SK-N-SH (cell line): ENCODE results near the gene PCED1B. TPM values are rescaled to one million over a fixed set of nuclear protein-coding genes. Genes with fewer than 3 reads are reported as not detected.

Source experiments
- CTCF ChIA-PET: fragments of 300-600, 350-600 bp; formaldehyde crosslinking; extraction: SDS; loops from one replicate; lab custom pipeline; 2021; lab: Yijun Ruan, JAX
- POLR2A ChIA-PET: fragments of 350-600 bp; sonication (Branson Sonifier 250); formaldehyde crosslinking; extraction: SDS; loops from one replicate; lab custom pipeline; 2020; ENCODE audit warnings: antibody characterized with exemption, inconsistent platforms; lab: Yijun Ruan, JAX
- DNase-seq: peaks from one replicate; pipeline ENCODE4 v3.0.0; 2012
- H2AFZ ChIP-seq: fragments of 200-600 bp; sonication (generic); 2 replicates; pipeline ENCODE4 v1.8.1; 2016; ENCODE audit warnings: antibody characterized with exemption, mild to moderate bottlenecking, low read depth
- H3F3A ChIP-seq: fragments of 200-600 bp; sonication (generic); replicated peaks from 2 replicates; pipeline ENCODE3; 2016; ENCODE audit warnings: antibody characterized with exemption, mild to moderate bottlenecking; ENCODE audit not compliant: insufficient read depth
- H3K27ac ChIP-seq, 2 experiments: fragments of 200-500 bp in 1 of 2; fragments of 200-600 bp in 1 of 2; sonication (Bioruptor generic) in 1 of 2; sonication (generic), shearing (Covaris generic) in 1 of 2; 2 replicates each; pipeline versions ENCODE4 v1.5.1 to v1.6.1; 2014 to 2016; ENCODE audit warnings: low read depth in 2 of 2, inconsistent platforms in 1 of 2, low read length in 1 of 2, mild to moderate bottlenecking in 1 of 2, mixed read lengths in 1 of 2
- H3K27me3 ChIP-seq: fragments of 200-600 bp; sonication (generic), shearing (Covaris generic); 2 replicates; pipeline ENCODE4 v1.6.1; 2016; ENCODE audit warnings: mixed run types; ENCODE audit not compliant: insufficient read depth
- H3K36me3 ChIP-seq, 2 experiments: fragments of 200-500 bp in 1 of 2; fragments of 200-600 bp in 1 of 2; sonication (Bioruptor generic) in 1 of 2; sonication (generic) in 1 of 2; replicated peaks in 1 of 2; 2 replicates each; pipeline versions ENCODE3 to v1.5.1; 2014 to 2016; ENCODE audit warnings: low read length in 1 of 2, mild to moderate bottlenecking in 1 of 2; ENCODE audit not compliant: insufficient read depth in 2 of 2, control insufficient read depth in 1 of 2
- H3K4me1 ChIP-seq, 2 experiments: fragments of 200-500 bp in 1 of 2; fragments of 200-600 bp in 1 of 2; sonication (Bioruptor generic) in 1 of 2; sonication (generic), shearing (Covaris generic) in 1 of 2; 2 replicates each; pipeline versions ENCODE4 v1.5.1 to v1.6.1; 2014 to 2016; ENCODE audit warnings: low read depth in 1 of 2, low read length in 1 of 2, mixed run types in 1 of 2; ENCODE audit not compliant: insufficient read depth in 2 of 2, control insufficient read depth in 1 of 2
- H3K4me2 ChIP-seq: fragments of 200-600 bp; sonication (generic), shearing (Covaris generic); 2 replicates; pipeline ENCODE4 v1.6.1; 2017; ENCODE audit warnings: mixed run types
- H3K4me3 ChIP-seq, 2 experiments: fragments of 200-500 bp in 1 of 2; fragments of 200-600 bp in 1 of 2; sonication (Bioruptor generic) in 1 of 2; sonication (generic), shearing (Covaris generic) in 1 of 2; 2 replicates each; pipeline versions ENCODE4 v1.5.1 to v1.8.1; 2014 to 2016; ENCODE audit warnings: low read depth in 2 of 2, inconsistent platforms in 1 of 2, low read length in 1 of 2, mild to moderate bottlenecking in 1 of 2, mixed read lengths in 1 of 2, moderate library complexity in 1 of 2
- H3K79me2 ChIP-seq: fragments of 200-600 bp; sonication (generic); 2 replicates; pipeline ENCODE4 v1.8.1; 2017; ENCODE audit warnings: mild to moderate bottlenecking; ENCODE audit not compliant: insufficient read depth
- H3K9ac ChIP-seq: fragments of 200-600 bp; sonication (generic); 2 replicates; pipeline ENCODE4 v1.6.1; 2017; ENCODE audit warnings: mixed run types
- H3K9me2 ChIP-seq: fragments of 200-600 bp; sonication (generic); 2 replicates; pipeline ENCODE4 v1.6.1; 2017; ENCODE audit warnings: mixed run types
- H3K9me3 ChIP-seq: fragments of 200-600 bp; sonication (generic); 2 replicates; pipeline ENCODE4 v1.6.1; 2017; ENCODE audit warnings: mixed run types, mild to moderate bottlenecking, moderate library complexity
- H4K20me1 ChIP-seq: fragments of 200-600 bp; sonication (generic); 2 replicates; pipeline ENCODE4 v1.6.1; 2017; ENCODE audit warnings: mild to moderate bottlenecking, mixed run types; ENCODE audit not compliant: insufficient read depth
- CHD2 ChIP-seq: fragments of 150-350 bp; IDR thresholded peaks from 2 replicates; pipeline ENCODE4 v1.6.1; 2018; ENCODE audit warnings: low read length; ENCODE audit not compliant: partially characterized antibody
- ELF1 ChIP-seq: IDR thresholded peaks from 2 replicates; pipeline ENCODE4 v1.4.0; 2012
- EP300 ChIP-seq, 2 experiments: IDR thresholded peaks; 2 replicates each; pipeline versions ENCODE4 v1.4.0 to v1.6.1; 2012; ENCODE audit warnings: borderline replicate concordance in 1 of 2, low read depth in 1 of 2, low read length in 1 of 2
- EZH2phosphoT487 ChIP-seq: fragments of 200-600 bp; sonication (generic); IDR thresholded peaks from 2 replicates; pipeline ENCODE4 v1.6.1; 2017; ENCODE audit warnings: low read depth, mixed run types, mild to moderate bottlenecking, antibody characterized with exemption, moderate library complexity, borderline replicate concordance
- FOSL2 ChIP-seq: IDR thresholded peaks from 2 replicates; pipeline ENCODE4 v1.4.0; 2012; ENCODE audit warnings: low read depth, mild to moderate bottlenecking, moderate library complexity, borderline replicate concordance
- FOXJ3 ChIP-seq: sonication (generic); formaldehyde crosslinking; IDR thresholded peaks from 2 replicates; pipeline ENCODE4 v1.5.1; 2020; ENCODE audit warnings: mild to moderate bottlenecking, missing genetic modification reagents
- FOXM1 ChIP-seq: IDR thresholded peaks from 2 replicates; pipeline ENCODE4 v1.4.0; 2012; ENCODE audit warnings: low read depth, mild to moderate bottlenecking
- GABPA ChIP-seq: IDR thresholded peaks from 2 replicates; pipeline ENCODE4 v1.4.0; 2012; ENCODE audit warnings: low read depth, mild to moderate bottlenecking
- MEF2A ChIP-seq: IDR thresholded peaks from 2 replicates; pipeline ENCODE4 v1.4.0; 2012; ENCODE audit warnings: low read depth, borderline replicate concordance
- NRF1 ChIP-seq: IDR thresholded peaks from 2 replicates; pipeline ENCODE4 v1.6.1; 2012; ENCODE audit warnings: low read depth, mild to moderate bottlenecking, low read length
- PBX3 ChIP-seq: IDR thresholded peaks from 2 replicates; pipeline ENCODE4; 2012
- POLR2AphosphoS5 ChIP-seq: IDR thresholded peaks from 2 replicates; pipeline ENCODE4 v1.6.1; 2012; ENCODE audit warnings: low read depth, low read length
- RAD21 ChIP-seq: IDR thresholded peaks from 2 replicates; pipeline ENCODE4 v1.6.1; 2012; ENCODE audit warnings: mild to moderate bottlenecking, low read length
- RCOR1 ChIP-seq: fragments of 150-350 bp; IDR thresholded peaks from 2 replicates; pipeline ENCODE4 v1.6.1; 2017; ENCODE audit warnings: antibody characterized with exemption, low read length
- RXRA ChIP-seq: IDR thresholded peaks from 2 replicates; pipeline ENCODE4 v1.4.0; 2012; ENCODE audit warnings: low read depth, mild to moderate bottlenecking, borderline replicate concordance
- SIN3A ChIP-seq: IDR thresholded peaks from 2 replicates; pipeline ENCODE4 v1.6.1; 2012; ENCODE audit warnings: low read depth, mild to moderate bottlenecking, low read length, moderate library complexity, borderline replicate concordance
- SMC3 ChIP-seq: IDR thresholded peaks from 2 replicates; pipeline ENCODE4 v1.6.1; 2012; ENCODE audit warnings: low read depth, low read length, improper control_type of control experiment
- TAF1 ChIP-seq: IDR thresholded peaks from 2 replicates; pipeline ENCODE4 v1.6.1; 2012; ENCODE audit warnings: low read depth, mild to moderate bottlenecking, low read length, moderate library complexity, borderline replicate concordance
- YY1 ChIP-seq: IDR thresholded peaks from 2 replicates; pipeline ENCODE4 v1.4.0; 2012; ENCODE audit warnings: low read depth, mild to moderate bottlenecking
- WGBS: methylation state at CpG from one replicate; pipeline ENCODE4 v1.1.6; 2017; ENCODE audit warnings: low lambda C conversion rate; 5-methylcytosine and 5-hydroxymethylcytosine counted together
- polyA plus RNA-seq, 3 experiments: library from polyadenylated mRNA; depleted of rRNA; stranded (reverse); fragments of >200 nt; gene quantifications; 2 replicates each; pipeline ENCODE4 v1.2.3, GENCODE V29; 2012
- TF ChIP-seq, protein P1 (sequence below): fragments of 150-350 bp; IDR thresholded peaks from 2 replicates; pipeline ENCODE4 v1.6.1; 2017; ENCODE audit warnings: antibody characterized with exemption, low read length, low read depth, borderline replicate concordance
- TF ChIP-seq, protein P2 (sequence below): IDR thresholded peaks from 2 replicates; pipeline ENCODE4 v1.4.0; 2012; ENCODE audit warnings: low read depth
- TF ChIP-seq, protein P3 (sequence below): IDR thresholded peaks from 2 replicates; pipeline ENCODE4 v1.6.1; 2012; ENCODE audit warnings: mild to moderate bottlenecking, low read depth, low read length, moderate library complexity

Gene PCED1B
- polyA plus RNA-seq, 1 of the 3 experiments (the other 2 are of a cell fraction), result 0.21 TPM

DNA sequence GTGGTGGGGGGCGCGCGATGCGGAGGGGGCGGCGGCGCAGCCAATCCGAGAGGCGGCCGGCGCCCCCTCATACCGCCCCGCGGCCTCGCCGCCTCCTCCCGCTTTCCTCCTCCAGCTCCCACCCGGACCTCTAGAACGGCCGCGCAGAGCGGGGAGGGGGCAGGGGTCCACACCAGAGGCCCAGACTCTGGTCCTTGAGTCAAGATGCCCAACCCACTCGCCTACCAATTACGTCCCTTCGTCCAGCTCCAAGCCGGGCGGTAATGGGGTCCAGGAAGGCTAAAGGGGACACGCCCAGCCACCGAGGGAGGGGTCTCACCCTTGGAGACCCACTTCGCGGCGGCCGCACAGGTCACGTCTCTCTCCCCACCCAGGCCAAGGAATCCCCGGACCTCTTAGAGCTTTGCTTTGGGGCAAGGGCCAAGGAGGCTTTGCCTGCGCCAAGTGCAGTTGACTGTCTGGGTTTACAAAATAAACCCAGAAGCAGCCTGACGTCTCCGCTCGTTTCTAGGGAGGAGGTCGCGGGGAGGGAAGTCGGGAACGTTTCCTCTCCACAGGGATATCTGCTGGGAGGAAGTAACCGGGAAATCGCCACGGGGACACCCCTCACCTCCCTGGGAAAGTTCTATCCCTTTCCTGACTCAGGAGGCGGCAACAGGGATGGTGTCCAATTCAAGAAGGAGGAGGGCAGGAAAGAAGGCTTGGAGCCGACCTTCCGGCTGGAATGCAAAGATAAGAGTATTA is 732 bp downstream of the PCED1B start (continued):
- no peak for TF ChIP-seq POLR2AphosphoS5
- TF ChIP-seq, protein P1, sequence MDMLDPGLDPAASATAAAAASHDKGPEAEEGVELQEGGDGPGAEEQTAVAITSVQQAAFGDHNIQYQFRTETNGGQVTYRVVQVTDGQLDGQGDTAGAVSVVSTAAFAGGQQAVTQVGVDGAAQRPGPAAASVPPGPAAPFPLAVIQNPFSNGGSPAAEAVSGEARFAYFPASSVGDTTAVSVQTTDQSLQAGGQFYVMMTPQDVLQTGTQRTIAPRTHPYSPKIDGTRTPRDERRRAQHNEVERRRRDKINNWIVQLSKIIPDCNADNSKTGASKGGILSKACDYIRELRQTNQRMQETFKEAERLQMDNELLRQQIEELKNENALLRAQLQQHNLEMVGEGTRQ, result no peak
- TF ChIP-seq GABPA, result no peak
- TF ChIP-seq TAF1, result no peak
- no peak for TF ChIP-seq RXRA
- TF ChIP-seq NRF1, result no peak
- TF ChIP-seq FOXM1, result no peak
- no peak for TF ChIP-seq CHD2

DNA sequence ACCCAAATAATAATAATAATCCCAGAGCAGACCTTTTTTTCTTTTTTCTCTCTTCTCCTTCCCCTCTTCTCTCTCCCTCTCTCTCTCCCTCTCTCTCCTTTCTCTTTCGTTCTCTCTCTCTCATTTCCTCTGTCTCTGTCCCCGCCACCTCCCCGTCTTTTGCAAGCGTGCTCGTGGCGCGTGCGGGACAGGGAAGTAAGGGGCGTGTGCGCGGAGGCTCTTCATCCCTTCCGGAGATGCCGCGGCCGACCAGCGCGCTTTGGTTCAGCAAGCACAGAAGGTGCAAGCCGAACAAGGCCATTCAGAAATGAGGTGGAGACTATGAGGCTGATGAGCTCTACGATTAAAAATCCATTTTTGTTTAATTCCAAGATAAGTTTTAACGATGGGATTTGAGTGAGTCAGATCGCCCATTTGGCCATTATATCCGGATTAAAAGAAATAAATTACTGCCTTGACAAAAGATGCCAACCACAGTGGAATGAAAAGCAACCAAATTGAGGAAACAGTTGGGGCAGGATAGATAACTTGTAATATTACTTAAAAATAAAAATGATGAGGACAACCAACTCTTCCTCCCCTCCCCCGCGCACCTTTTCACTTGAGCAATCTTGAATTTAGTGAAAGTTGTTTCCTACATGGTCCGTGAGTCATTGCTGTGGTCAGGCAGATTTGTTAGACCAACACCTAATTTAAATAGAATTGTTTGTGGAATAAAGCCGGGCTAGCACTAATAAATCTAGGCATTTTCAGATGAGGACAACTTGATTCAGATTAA is 1.5 kb downstream of the PCED1B start:
- H3K27ac ChIP-seq, result peak overlapping the region in 1 of 2 experiments; percentile 66; a peak in 2 of 4 replicates
- H3K9me3 ChIP-seq, result no peaks in the 10 kb centered on the region
- POLR2A ChIA-PET, result no interaction called here
- DNase-seq, result no peak
- peak overlapping the region; percentile 82 for H3K4me2 ChIP-seq
- H3K4me1 ChIP-seq, result peaks cover 0 to 36% of the 10 kb centered on the region in 2 experiments; a peak in 3 of 4 replicates
- H2AFZ ChIP-seq, result peak overlapping the region; percentile 82
- peak overlapping the region; percentile 47 to 66; a peak in 3 of 4 replicates for H3K4me3 ChIP-seq
- no peaks in the 10 kb centered on the region for H4K20me1 ChIP-seq
- TF ChIP-seq FOSL2 (no peak), FOXJ3 (no peak), TAF1 (no peak), SIN3A (no peak), GABPA (no peak), YY1 (no peak), RCOR1 (no peak), PBX3 (no peak), ELF1 (no peak), EP300 (IDR thresholded peaks at IDR 0.05; ENCODE audit: borderline replicate concordance in 1 of 2, low read depth in 1 of 2, low read length in 1 of 2) (no peak), MEF2A (no peak), SMC3 (no peak), FOXM1 (no peak), EZH2phosphoT487 (no peak), POLR2AphosphoS5 (no peak), RAD21 (no peak)
- TF ChIP-seq, protein P2, sequence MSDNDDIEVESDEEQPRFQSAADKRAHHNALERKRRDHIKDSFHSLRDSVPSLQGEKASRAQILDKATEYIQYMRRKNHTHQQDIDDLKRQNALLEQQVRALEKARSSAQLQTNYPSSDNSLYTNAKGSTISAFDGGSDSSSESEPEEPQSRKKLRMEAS, result no peak
- TF ChIP-seq, protein P1, result no peak
- TF ChIP-seq, protein P3, sequence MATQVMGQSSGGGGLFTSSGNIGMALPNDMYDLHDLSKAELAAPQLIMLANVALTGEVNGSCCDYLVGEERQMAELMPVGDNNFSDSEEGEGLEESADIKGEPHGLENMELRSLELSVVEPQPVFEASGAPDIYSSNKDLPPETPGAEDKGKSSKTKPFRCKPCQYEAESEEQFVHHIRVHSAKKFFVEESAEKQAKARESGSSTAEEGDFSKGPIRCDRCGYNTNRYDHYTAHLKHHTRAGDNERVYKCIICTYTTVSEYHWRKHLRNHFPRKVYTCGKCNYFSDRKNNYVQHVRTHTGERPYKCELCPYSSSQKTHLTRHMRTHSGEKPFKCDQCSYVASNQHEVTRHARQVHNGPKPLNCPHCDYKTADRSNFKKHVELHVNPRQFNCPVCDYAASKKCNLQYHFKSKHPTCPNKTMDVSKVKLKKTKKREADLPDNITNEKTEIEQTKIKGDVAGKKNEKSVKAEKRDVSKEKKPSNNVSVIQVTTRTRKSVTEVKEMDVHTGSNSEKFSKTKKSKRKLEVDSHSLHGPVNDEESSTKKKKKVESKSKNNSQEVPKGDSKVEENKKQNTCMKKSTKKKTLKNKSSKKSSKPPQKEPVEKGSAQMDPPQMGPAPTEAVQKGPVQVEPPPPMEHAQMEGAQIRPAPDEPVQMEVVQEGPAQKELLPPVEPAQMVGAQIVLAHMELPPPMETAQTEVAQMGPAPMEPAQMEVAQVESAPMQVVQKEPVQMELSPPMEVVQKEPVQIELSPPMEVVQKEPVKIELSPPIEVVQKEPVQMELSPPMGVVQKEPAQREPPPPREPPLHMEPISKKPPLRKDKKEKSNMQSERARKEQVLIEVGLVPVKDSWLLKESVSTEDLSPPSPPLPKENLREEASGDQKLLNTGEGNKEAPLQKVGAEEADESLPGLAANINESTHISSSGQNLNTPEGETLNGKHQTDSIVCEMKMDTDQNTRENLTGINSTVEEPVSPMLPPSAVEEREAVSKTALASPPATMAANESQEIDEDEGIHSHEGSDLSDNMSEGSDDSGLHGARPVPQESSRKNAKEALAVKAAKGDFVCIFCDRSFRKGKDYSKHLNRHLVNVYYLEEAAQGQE, result no peak
- TF ChIP-seq, all 33 proteins: peak for 0
- H3K9ac ChIP-seq, result peak overlapping the region; percentile 49; the same call in 1 of the 2 replicates
- no peaks in the 10 kb centered on the region for H3K36me3 ChIP-seq
- peaks cover 31% of the 10 kb centered on the region for H3F3A ChIP-seq
- WGBS, result 19% methylated on average over 26 of the region's 26 CpGs
- CTCF ChIA-PET, result no interaction called here
- H3K27me3 ChIP-seq, result peaks cover 18% of the 10 kb centered on the region
- H3K9me2 ChIP-seq, result no peaks in the 10 kb centered on the region
- H3K79me2 ChIP-seq, result peaks cover 10% of the 10 kb centered on the region; the same call in 1 of the 2 replicates
